ENCODE measurements around the gene MEGF6.

MEGF6 gene

GRCh38 chr1:3533067-3534048, 78.0 kb downstream of the MEGF6 start:
- Mint-ChIP-seq H3K27ac (no peak overlapping the region), H3K9me3 (no peaks in the 10 kb centered on the region)
- ATAC-seq, result no peak

GRCh38 chr1:3531928-3532327, 79.4 kb downstream of the MEGF6 start:
- Mint-ChIP-seq H3K4me3 (peak overlapping the region; percentile 69), H3K4me1 (peaks cover 16% of the 10 kb centered on the region), H3K27ac (no peak overlapping the region), H3K36me3 (no peaks in the 10 kb centered on the region), H3K9me3 (no peaks in the 10 kb centered on the region)
- ATAC-seq (no peak), DNase-seq (ENCODE audit: low spot score in 2 of 2) (no peak)

More at GRCh38 chr1:3533067-3534048, 78.0 kb downstream of the MEGF6 start:
- DNase-seq (ENCODE audit: low spot score in 2 of 2), result no peak
- no peaks in the 10 kb centered on the region for H3K36me3 Mint-ChIP-seq
- peaks cover 16% of the 10 kb centered on the region for H3K4me1 Mint-ChIP-seq
- H3K4me3 Mint-ChIP-seq, result no peak overlapping the region

GRCh38 chr1:3530926-3531818, 80.1 kb downstream of the MEGF6 start:
- DNase-seq (ENCODE audit: low spot score in 2 of 2), result peak; percentile 27 to 70
- peaks cover 16% of the 10 kb centered on the region for H3K4me1 Mint-ChIP-seq
- peak overlapping the region; percentile 69 for H3K4me3 Mint-ChIP-seq
- ATAC-seq, result peak; percentile 75
- H3K27ac Mint-ChIP-seq, result peak overlapping the region; percentile 71
- H3K9me3 Mint-ChIP-seq, result no peaks in the 10 kb centered on the region
- H3K36me3 Mint-ChIP-seq, result no peaks in the 10 kb centered on the region

- H3K4me3 Mint-ChIP-seq, result peak overlapping the region; percentile 69
- H3K36me3 Mint-ChIP-seq, result no peaks in the 10 kb centered on the region
- peak overlapping the region; percentile 71 for H3K27ac Mint-ChIP-seq
- peaks cover 16% of the 10 kb centered on the region for H3K4me1 Mint-ChIP-seq
- H3K9me3 Mint-ChIP-seq, result no peaks in the 10 kb centered on the region
- DNase-seq (ENCODE audit: low spot score in 2 of 2) (peak in 1 of 2 donors; percentile 52), ATAC-seq (no peak)
These were observed 81.0 kb downstream of the MEGF6 start for GRCh38 chr1:3530086-3530925.

GRCh38 chr1:3529099-3529729, 82.1 kb downstream of the MEGF6 start:
- ATAC-seq, result no peak
- Mint-ChIP-seq H3K4me3 (no peak overlapping the region), H3K4me1 (peaks cover 16% of the 10 kb centered on the region), H3K27ac (no peak overlapping the region), H3K36me3 (no peaks in the 10 kb centered on the region), H3K9me3 (no peaks in the 10 kb centered on the region)
- no peak for DNase-seq (ENCODE audit: low spot score in 2 of 2)

GRCh38 chr1:3527774-3528173, 83.5 kb downstream of the MEGF6 start:
- H3K4me3 Mint-ChIP-seq, result no peak overlapping the region
- H3K9me3 Mint-ChIP-seq, result no peaks in the 10 kb centered on the region
- no peak overlapping the region for H3K27ac Mint-ChIP-seq

GRCh38 chr1:3525551-3526482, 85.5 kb downstream of the MEGF6 start:
- H3K4me1 Mint-ChIP-seq, result peaks cover 10% of the 10 kb centered on the region
- H3K27ac Mint-ChIP-seq, result no peak overlapping the region
- DNase-seq (ENCODE audit: low spot score in 2 of 2), result no peak
- H3K4me3 Mint-ChIP-seq, result no peak overlapping the region
- ATAC-seq, result no peak
- H3K36me3 Mint-ChIP-seq, result no peaks in the 10 kb centered on the region
- no peaks in the 10 kb centered on the region for H3K9me3 Mint-ChIP-seq

More at GRCh38 chr1:3527774-3528173, 83.5 kb downstream of the MEGF6 start:
- DNase-seq (ENCODE audit: low spot score in 2 of 2), result no peak
- Mint-ChIP-seq H3K36me3 (no peaks in the 10 kb centered on the region), H3K4me1 (peaks cover 16% of the 10 kb centered on the region)
- ATAC-seq, result no peak

- DNase-seq (ENCODE audit: low spot score in 2 of 2), result no peak
- H3K27ac Mint-ChIP-seq, result no peak overlapping the region
These were observed 86.6 kb downstream of the MEGF6 start for GRCh38 chr1:3524556-3525203.

GRCh38 chr1:3523980-3524379, 87.3 kb downstream of the MEGF6 start:
- no peaks in the 10 kb centered on the region for H3K36me3 Mint-ChIP-seq
- DNase-seq (ENCODE audit: low spot score in 2 of 2), result no peak
- no peaks in the 10 kb centered on the region for H3K4me1 Mint-ChIP-seq
- H3K4me3 Mint-ChIP-seq, result no peak overlapping the region
- H3K27ac Mint-ChIP-seq, result no peak overlapping the region
- ATAC-seq, result no peak
- no peaks in the 10 kb centered on the region for H3K9me3 Mint-ChIP-seq

More at GRCh38 chr1:3524556-3525203, 86.6 kb downstream of the MEGF6 start:
- no peaks in the 10 kb centered on the region for H3K36me3 Mint-ChIP-seq
- H3K4me3 Mint-ChIP-seq, result no peak overlapping the region
- no peaks in the 10 kb centered on the region for H3K9me3 Mint-ChIP-seq
- no peak for ATAC-seq
- peaks cover 1% of the 10 kb centered on the region for H3K4me1 Mint-ChIP-seq

GRCh38 chr1:3522564-3523265, 88.6 kb downstream of the MEGF6 start:
- no peaks in the 10 kb centered on the region for H3K9me3 Mint-ChIP-seq
- DNase-seq (ENCODE audit: low spot score in 2 of 2) (no peak), ATAC-seq (no peak)
- no peaks in the 10 kb centered on the region for H3K36me3 Mint-ChIP-seq
- H3K4me1 Mint-ChIP-seq, result no peaks in the 10 kb centered on the region
- H3K4me3 Mint-ChIP-seq, result no peak overlapping the region
- no peak overlapping the region for H3K27ac Mint-ChIP-seq

- H3K27ac Mint-ChIP-seq, result no peak overlapping the region
- ATAC-seq, result no peak
- H3K36me3 Mint-ChIP-seq, result no peaks in the 10 kb centered on the region
- no peak overlapping the region for H3K4me3 Mint-ChIP-seq
- H3K9me3 Mint-ChIP-seq, result no peaks in the 10 kb centered on the region
- DNase-seq (ENCODE audit: low spot score in 2 of 2), result no peak
- H3K4me1 Mint-ChIP-seq, result no peaks in the 10 kb centered on the region
These were observed 89.2 kb downstream of the MEGF6 start for GRCh38 chr1:3522112-3522511.

- Mint-ChIP-seq H3K4me1 (no peaks in the 10 kb centered on the region), H3K27ac (no peak overlapping the region), H3K4me3 (no peak overlapping the region), H3K9me3 (no peaks in the 10 kb centered on the region), H3K36me3 (no peaks in the 10 kb centered on the region)
- ATAC-seq, result no peak
- DNase-seq (ENCODE audit: low spot score in 2 of 2), result no peak
These were observed 89.9 kb downstream of the MEGF6 start for GRCh38 chr1:3521426-3521825.

All from stimulated activated effector memory CD8-positive, alpha-beta T cell treated with anti-CD3 and anti-CD28 coated beads, Interleukin-12 subunit alpha, Interleukin-12 subunit beta, amount 100 ng/mL, for 72 hours (primary cell).